Esophagus squamous epithelium (tissue), 4 donors: ENCODE measurements around the gene LYPLA2.

Experiments
- POLR2A ChIP-seq, 4 donors: fragments of 450-650 bp; IDR thresholded peaks; one replicate each; pipeline ENCODE4 v1.6.1; 2017; ENCODE audit warnings: antibody characterized with exemption in 4 of 4, mild to moderate bottlenecking in 4 of 4, moderate library complexity in 3 of 4
- TF ChIP-seq, protein P1 (sequence below), 6 experiments: fragments of 450-650 bp in 4 of 6; fragments of 200-600 bp in 2 of 6; sonication (generic) in 2 of 6; IDR thresholded peaks; one replicate each; pipeline ENCODE4 v1.5.1; 2016 to 2019; ENCODE audit warnings: antibody characterized with exemption in 6 of 6, mild to moderate bottlenecking in 4 of 6, moderate library complexity in 4 of 6

DNA sequence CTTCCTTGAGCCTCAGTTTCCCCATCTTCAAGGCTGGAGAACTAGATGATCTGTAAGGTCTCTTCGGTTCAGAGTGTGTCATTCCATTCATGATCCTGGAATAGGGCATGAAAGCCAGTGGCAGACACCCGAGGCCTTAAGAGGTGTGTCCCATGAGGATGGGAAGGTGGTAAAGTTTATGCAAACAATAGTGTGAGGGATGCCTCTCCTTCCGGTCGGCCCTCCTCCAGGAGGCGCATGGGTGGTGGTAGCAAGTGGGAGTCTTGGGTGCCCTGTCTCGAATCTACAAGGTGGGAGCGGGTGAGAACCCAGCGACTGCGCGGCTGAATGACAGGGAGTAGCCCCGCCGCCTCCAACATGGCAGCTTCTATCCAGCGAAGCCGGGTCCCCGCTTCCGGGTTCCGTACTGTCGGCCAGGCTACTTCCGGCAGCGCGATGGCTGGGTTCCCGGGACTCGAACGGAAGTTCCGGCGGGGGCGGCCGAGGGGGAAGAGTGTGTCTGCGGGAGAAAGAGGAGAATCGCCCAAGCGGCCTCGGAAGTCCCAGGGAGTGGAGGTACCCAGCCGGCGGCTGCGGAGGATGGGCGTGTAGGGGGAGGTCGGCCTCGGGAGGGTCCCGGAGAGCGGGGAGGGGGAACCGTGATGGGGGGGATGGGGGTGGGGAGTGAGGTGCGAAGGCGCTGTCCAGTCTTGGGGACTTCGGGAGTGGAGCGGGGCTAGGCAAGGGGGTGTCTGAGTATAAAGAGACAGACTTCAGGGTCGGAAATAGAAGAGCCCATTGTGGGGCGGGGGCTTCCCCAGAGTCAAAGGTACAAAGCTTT, at the start of gene LYPLA2:
- TF ChIP-seq, protein P1, sequence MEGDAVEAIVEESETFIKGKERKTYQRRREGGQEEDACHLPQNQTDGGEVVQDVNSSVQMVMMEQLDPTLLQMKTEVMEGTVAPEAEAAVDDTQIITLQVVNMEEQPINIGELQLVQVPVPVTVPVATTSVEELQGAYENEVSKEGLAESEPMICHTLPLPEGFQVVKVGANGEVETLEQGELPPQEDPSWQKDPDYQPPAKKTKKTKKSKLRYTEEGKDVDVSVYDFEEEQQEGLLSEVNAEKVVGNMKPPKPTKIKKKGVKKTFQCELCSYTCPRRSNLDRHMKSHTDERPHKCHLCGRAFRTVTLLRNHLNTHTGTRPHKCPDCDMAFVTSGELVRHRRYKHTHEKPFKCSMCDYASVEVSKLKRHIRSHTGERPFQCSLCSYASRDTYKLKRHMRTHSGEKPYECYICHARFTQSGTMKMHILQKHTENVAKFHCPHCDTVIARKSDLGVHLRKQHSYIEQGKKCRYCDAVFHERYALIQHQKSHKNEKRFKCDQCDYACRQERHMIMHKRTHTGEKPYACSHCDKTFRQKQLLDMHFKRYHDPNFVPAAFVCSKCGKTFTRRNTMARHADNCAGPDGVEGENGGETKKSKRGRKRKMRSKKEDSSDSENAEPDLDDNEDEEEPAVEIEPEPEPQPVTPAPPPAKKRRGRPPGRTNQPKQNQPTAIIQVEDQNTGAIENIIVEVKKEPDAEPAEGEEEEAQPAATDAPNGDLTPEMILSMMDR (IDR thresholded peaks at IDR 0.05): peak in 2 of 6 experiments; percentile 4 to 26
- TF ChIP-seq POLR2A (IDR thresholded peaks at IDR 0.05): peak in 3 of 4 donors; percentile 15 to 30 (median 26)
